ENCODE measurements around the gene RNF113B.

RNF113B gene

GRCh38 chr13:98141509-98142379 is 35.3 kb downstream of the RNF113B start:
- no peak for DNase-seq (ENCODE audit: low read depth, low spot score)

GRCh38 chr13:98141091-98141490 is 36.0 kb downstream of the RNF113B start:
- no peak for DNase-seq (ENCODE audit: low read depth, low spot score)

- no peak for DNase-seq (ENCODE audit: low read depth, low spot score)
Measured at GRCh38 chr13:98134901-98135300, 42.2 kb downstream of the RNF113B start.

GRCh38 chr13:98133946-98134345 is 43.1 kb downstream of the RNF113B start:
- no peak for DNase-seq (ENCODE audit: low read depth, low spot score)

GRCh38 chr13:98129059-98129746 is 47.9 kb downstream of the RNF113B start:
- no peak for DNase-seq (ENCODE audit: low read depth, low spot score)

All from activated CD4-positive, CD25-positive, alpha-beta regulatory T cell treated with anti-CD3 and anti-CD28 coated beads, Interleukin-2, amount 50 U/mL, for 16 hours (primary cell).